SH-SY5Y (cell line): ENCODE measurements around the gene HLX.

Experiments
- GATA2 ChIP-seq: IDR thresholded peaks from 2 replicates; pipeline ENCODE4 v1.6.1; 2011; ENCODE audit warnings: mild to moderate bottlenecking, low read depth, low read length
- GATA3 ChIP-seq: IDR thresholded peaks from 2 replicates; pipeline ENCODE4 v1.6.1; 2011; ENCODE audit warnings: low read depth, mild to moderate bottlenecking, low read length, moderate library complexity

The HLX gene

GRCh38 chr1:220879076-220879508, at the start of gene HLX:
HLX (plus strand) TSS chr1:220879443; CDS start chr1:220879858, 415 bp downstream.
- TF ChIP-seq GATA3 (no peak), GATA2 (no peak)

- TF ChIP-seq GATA2 (no peak), GATA3 (no peak)
These were observed 45.8 kb upstream of the HLX start for GRCh38 chr1:220833436-220833835.

- TF ChIP-seq GATA3 (no peak), GATA2 (no peak)
These were observed 44.9 kb upstream of the HLX start for GRCh38 chr1:220834155-220834870.

GRCh38 chr1:220838578-220838977, 40.7 kb upstream of the HLX start:
- TF ChIP-seq GATA2 (no peak), GATA3 (no peak)

- no peak for TF ChIP-seq GATA3
- no peak for TF ChIP-seq GATA2
These were observed 39.8 kb upstream of the HLX start for GRCh38 chr1:220839474-220839873.

- TF ChIP-seq GATA3 = no peak
- TF ChIP-seq GATA2 = no peak
These were observed 38.0 kb upstream of the HLX start for GRCh38 chr1:220841293-220841692.

- TF ChIP-seq GATA3 = no peak
- TF ChIP-seq GATA2 = no peak
These were observed 35.7 kb upstream of the HLX start for GRCh38 chr1:220843481-220844011.

GRCh38 chr1:220852408-220852807, 26.8 kb upstream of the HLX start:
- TF ChIP-seq GATA2 (no peak), GATA3 (no peak)

- TF ChIP-seq GATA2 = no peak
- TF ChIP-seq GATA3 = no peak
These were observed 6.9 kb upstream of the HLX start for GRCh38 chr1:220872296-220872695.

GRCh38 chr1:220873087-220873486, 6.2 kb upstream of the HLX start:
- TF ChIP-seq GATA3 (no peak), GATA2 (no peak)

- TF ChIP-seq GATA3 (no peak), GATA2 (no peak)
These were observed 5.2 kb upstream of the HLX start for GRCh38 chr1:220873868-220874655.

GRCh38 chr1:220875260-220875659, 4.0 kb upstream of the HLX start:
- TF ChIP-seq GATA2 = no peak
- TF ChIP-seq GATA3 = no peak

- TF ChIP-seq GATA3 (no peak), GATA2 (no peak)
These were observed 2.5 kb upstream of the HLX start for GRCh38 chr1:220876511-220877376.
